HG03521 (cell line): ENCODE results near the gene NPC1L1.
"Not testable (repeated sequence)": the region's sequence is repeated elsewhere in the genome, so short reads cannot be mapped to it uniquely, and the experiment has no call there.

Experiments
- ATAC-seq: cut with Tn5 transposase; IDR thresholded peaks from one replicate; pipeline ENCODE4 v1.9.1; 2021; ENCODE audit warnings: mild to moderate bottlenecking, moderate library complexity; ENCODE audit not compliant: unreplicated experiment

The NPC1L1 gene

DNA sequence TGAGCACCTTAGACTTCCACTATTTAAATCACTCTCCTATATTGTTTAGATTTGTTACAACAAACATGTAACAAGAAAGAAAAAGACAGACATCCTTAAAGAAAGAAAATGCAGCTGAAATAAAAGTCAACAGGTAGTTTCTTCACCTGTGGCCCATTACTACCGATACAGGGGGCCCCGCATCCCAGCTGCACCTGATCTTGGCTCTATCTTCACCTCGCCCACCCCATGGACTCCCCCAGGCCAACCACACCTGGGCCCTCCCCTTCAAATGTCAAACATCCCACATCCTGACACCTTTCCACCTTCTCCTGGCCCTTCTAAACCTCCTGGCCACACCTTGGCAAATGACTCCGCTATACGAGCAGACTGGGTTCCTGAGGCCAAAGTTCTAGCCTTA is 25.6 kb upstream of the NPC1L1 start:
- no peak for ATAC-seq

DNA sequence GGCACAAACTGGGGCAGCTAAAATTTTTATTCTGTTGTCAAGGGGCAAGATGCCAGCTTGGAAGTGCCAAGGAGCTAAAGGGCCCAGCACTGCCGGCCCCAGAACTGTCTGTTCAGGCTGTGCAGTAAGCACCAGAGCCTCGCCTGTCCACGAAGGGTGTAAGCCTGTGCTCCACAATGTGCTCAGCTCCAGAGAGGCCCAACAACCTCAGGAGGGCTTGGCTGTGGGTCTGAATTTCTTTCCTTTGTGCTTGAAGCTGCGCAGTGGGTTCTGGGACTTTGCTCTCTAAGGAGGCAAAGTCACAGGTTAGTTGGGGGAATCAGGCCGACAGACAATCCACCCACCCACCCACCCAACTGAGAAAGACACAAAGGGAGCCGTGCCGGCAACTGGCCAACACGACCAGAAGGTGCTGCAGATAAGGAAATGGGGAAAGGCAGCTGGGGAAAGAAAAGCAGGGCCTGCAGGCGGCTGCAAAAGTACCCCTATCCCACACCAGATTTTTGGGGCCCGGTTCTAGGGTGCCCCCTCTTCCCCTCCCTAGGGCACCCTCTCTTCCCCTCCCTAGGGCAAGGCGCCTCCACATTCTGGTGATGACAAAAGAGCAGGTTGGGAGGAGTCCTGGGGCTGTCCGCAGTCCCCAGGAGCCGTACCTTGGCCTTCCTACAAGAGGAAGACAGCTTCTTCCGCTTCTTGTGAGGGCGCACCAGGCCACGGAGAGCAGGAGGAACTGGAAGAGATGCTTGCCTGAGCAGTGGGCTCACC is 24.8 kb upstream of the NPC1L1 start:
- ATAC-seq: no peak

DNA sequence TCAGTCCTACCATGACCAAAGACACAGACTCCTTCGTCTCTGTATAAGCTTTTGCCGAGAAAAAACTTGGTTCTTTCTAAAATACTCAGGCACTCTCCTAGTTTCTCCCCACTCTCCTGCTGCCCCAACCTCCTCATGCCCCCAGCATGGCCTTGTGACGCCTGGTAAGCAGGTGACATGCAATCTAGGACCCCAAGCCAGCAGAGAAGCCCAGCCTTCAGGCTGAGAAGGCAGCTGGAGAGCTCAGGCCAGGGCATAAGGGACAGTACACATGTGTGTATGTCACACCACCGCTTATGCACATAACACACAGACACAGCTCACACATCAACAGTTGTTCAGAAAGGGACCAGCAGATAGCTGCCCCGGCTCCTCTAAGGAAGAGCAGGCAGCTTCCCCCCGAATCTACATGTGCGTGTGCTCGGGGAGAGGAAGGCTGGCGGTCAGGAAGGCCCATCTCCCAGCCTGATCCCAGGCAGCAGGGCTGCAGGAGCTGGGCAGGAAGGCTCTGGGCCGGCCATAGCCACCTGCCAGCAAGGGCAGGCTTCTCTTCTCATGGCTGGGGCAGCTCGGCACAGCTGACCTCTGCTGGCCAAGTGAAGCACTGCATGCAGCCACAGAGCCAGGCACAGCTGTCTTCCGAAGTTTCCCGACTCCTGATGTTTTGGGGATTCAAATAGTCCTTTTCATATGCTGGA is 24.1 kb upstream of the NPC1L1 start:
- ATAC-seq: no peak

DNA sequence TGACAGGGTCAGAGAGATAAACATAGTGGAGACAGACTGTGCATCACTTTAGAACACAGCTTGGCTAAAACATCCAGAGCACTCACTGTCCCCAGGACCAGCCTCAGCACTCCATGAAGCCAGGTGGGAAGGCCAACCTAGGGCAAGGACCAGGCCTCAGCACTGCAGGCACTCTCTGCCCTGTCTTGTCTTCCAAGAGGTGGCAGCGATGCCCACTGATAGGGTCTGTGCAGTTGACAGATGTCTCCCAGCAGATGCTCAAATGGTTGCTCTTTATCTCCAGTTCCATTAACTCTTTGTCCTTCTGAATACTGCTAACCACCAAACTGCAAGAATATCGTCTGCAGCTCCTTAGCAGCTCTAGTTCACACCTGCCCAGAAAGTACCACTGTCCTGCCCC is 23.5 kb upstream of the NPC1L1 start:
- ATAC-seq: no peak

DNA sequence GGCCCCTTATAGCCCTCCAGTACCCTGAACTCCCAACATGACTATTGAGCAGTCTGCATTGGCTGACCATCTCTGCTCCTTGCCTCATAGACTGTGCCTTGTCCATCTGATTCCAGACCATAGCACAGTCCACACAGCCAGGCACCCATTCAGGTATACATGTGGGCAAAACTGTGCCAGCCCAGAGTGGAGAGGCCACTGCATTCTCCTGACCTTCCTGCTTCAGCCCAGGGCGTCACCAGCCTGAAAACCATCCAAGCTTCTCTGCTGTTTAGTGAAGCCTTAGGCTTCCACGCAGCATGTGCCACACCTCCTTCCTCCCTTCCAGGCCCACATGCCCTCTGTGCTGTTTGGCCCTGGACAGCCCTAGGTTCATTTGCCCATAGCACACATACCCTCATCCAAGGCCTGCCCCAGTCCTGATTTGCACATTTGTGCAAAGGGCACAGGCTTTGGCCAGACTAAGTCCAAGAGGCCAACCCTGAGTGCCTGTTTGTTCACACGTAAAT is 22.1 kb upstream of the NPC1L1 start:
- ATAC-seq: no peak

DNA sequence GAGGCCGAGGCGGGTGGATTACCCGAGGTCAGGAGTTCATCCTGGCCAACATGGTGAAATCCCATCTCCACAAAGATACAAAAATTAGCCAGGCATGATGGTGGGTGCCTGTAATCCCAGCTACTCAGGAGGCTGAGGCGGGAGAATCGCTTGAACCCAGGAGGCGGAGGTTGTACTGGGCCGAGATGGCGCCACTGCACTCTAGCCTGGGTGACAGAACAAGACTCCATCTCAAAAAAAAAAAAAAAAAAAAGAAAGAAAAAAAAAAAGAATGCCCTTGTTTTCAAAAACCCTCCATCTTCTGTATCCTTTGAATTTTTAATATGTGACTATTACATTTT is 21.5 kb upstream of the NPC1L1 start:
- ATAC-seq: not testable (repeated sequence)

DNA sequence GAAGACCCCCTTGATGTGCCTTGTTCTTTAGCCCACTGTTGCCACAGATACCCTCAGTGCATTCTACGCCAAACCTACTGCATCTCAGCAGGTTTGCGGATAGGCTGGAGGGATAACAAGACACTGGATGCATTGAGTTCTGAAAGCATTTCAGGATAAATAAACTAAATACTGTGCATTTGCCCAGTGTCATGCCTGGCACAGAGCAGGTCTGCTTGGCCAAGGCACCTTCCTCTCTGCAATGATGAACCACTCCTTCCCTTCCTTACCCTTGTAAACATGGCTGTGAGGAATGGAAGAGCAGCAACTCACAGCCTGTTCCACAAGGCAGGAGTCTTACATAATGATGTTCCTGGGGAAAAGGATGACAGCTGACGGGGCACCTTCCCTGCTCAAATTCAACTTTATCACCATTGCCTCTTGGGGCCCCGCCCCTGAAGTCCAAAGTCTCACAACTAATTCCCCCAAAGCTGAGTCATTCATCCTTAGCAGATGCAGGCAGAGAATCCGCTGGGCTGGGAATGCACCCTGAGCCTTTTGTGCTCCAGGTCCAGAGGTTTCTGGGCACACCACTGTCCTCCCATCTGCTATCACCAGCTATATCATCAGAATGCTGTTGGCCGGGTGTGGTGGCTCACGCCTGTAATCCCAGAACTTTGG is 21.0 kb upstream of the NPC1L1 start:
- no peak for ATAC-seq

DNA sequence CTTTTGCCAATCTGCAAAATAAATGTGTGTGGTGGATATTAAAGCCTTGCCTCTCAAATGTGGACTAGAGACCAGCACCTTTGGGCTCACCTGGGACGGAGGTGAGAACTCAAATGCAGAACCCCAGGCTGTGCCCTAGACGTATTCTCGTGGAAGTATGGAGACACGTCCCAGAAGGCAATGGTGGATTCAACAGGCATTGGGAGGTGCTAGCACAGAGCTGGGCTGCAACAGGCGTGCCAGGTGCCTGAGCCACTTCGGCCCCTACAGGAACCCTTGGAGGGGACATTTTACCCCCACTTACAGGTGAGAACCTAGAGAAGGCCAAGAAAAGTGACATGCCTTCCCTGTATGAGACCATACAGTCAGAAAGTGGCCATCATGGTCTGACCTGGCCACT is 20.4 kb upstream of the NPC1L1 start:
- no peak for ATAC-seq

DNA sequence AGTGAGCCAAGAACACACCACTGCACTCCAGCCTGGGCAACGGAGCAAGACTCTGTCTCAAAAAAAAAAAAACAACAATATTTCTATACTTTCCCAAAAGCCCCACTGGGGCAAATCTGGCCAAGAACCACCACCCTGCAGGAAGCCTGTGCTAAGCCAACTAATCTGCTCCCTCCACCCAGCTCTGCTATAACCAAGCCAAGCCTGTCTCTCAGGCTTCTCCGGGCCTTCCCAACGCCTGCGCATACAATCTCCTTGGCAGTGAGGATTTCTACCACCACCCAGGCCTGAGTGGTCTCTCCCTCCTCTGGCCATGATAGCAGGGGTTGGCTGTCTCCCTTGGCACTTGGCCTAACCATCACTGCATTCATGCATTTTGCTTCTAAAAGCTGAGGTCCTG is 18.4 kb upstream of the NPC1L1 start:
- ATAC-seq: no peak

DNA sequence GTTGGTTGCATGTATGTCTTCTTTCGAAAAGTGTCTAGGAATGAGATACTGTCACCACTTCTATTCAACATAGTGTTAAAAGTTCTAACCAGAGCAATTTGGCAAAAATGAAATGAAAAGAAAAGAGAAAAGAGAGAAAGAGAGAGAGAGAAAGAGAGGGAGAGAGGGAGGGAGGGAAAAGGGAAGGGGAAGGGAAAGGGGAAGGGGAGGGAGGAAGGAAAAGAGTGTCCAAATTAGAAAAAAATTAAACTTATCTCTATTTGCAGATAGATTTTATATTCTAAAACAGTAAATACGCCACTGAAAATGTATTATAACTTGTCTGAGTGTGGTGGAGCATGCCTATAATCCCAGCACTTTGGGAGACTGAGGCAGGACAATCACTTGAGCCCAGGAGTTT is 16.4 kb upstream of the NPC1L1 start:
- no peak for ATAC-seq

DNA sequence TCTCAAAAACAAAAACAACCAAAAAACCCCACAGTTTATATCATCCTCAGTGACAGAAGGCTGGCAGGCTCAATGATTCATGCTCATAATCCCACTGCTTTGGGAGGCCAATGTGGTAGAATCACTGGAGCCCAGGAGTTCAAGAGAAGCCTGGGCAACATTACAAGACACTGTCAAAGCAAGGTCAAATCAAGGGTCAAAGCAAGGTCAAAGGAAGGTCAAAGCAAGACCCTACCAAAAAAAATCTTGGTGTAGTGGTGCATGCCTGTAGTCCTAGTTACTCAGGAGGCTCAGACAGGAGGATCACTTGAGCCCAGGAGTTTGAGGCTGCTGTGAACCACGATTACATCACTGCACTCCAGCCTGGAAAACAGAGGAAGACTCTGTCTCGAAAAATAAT is 14.2 kb upstream of the NPC1L1 start:
- ATAC-seq: no peak

DNA sequence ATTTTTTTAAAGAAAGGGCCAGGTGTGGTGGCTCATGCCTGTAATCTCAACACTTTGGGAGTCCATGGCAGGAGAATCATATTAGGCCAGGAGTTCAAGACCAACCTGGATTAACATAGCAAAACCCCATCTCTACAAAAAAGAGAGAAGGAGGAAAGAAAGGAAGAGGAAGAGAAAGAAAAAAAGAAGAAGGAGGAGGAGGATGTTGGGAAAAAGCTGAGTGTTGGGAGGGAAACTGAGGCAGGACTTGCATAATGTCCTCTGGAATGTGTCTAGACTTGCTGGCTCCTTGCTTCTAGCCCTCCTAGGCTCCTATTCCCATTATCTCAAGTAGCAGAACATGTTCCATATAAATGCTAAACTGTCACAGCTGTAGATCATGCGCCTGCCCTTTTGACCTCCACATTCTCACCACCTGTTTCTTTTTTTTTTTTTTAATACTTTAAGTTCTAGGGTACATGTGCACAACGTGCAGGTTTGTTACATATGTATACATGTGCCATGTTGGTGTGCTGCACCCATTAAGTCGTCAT is 11.4 kb upstream of the NPC1L1 start:
- ATAC-seq: not testable (repeated sequence)

DNA sequence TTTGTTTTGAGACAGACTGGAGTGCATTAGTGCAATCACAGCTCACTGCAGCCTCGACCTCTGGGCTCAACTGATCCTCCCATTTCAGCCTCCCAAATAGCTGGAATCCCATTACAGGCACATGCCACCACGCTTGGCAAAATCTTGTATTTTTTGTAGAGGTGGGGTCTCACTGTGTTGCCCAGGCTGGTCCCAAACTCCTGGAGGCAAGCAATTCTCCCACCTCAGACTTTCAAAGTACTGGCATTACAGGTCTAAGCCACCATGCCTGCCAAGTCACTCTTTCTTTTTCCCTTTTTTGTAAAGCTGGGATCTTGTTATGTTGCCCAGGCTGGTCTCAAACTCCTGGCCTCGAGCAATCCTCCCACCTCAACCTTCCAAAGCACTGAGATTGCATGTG is 8.3 kb upstream of the NPC1L1 start:
- ATAC-seq: no peak

DNA sequence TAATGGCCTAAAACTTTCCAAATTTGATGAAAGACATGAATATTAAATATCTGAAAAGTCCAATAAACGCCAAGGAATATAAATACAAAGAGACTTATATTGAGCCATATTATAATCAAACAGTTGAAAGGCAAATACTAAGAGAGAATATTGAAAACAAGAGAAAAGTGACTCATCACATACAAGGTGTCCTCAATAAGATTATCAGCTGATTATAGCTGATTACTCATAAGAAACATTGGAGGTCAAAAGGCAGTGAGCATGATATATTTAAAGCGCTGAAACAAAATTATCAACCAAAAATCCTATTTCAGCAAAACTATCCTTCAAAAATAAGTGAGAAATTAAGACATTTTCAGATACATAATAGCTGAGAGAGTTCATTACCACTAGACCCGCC is 7.8 kb upstream of the NPC1L1 start:
- ATAC-seq: no peak

DNA sequence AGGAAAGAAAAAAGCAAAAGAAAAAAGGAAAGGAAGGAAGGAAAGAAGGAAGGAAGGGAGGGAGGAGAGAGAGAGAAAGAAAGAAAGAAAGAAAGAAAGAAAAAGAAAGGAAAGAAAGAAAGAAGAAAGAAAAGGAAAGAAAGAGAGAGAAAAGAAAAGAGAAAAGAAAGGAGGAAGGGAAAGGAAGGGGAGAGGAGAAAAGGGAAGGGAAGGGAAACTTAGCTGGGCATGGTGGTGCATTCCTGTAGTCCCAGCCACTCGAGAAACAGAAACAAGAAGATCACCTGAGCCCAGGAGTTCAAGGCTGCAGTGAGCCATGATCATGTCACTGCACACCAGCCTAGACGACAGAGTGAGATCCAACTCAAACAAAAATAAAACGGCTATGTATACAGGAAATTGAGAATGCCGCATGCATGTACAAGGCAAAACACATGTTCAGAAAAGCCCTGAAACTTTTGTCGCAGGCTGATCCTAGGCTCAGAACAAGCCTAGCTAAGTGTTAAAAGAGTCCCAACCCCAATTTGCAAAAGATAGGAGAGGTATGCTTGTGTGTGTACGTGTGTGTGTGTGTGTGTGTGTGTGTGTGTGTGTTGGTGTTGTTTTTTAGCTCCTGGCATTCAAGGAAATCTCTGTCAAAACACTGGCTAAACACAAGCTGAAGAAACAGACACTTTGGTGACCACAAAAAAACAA is 6.6 kb upstream of the NPC1L1 start:
- ATAC-seq: no peak

DNA sequence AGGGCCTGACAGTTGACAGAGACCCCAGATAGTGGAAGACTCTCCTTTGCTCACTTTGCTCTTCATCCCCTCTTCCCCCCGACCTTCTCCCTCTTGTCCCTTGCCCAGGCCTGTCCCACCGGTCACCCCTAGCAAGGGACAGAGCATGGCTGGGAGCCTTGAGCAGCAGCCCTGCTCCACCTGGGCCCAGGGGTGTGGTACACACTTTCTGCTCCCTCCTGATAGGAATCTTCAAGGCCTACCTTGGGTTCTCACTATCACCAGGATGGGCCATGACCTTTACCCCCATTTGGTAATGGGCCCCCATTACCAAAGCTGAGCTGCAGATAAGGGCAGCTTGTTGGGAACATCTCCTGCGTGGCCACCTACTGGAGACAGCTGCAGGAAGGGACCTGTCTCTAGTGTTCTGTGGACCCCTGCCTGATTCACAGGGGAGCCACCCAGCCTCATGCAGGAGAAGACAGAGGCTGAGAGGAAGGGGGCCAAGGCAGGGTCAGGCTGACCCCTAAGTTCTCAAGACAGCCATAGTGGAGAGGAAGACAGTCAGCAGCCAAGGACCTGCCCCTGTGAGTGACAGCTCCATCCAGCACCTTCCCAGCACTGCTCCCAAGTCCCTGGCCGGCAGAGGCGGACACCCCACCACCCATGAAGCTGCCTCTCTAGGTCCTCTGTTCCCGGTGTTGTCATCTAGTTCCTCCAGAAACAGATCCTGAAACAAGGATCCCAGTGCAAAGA is 913 bp upstream of the NPC1L1 start:
- no peak for ATAC-seq

DNA sequence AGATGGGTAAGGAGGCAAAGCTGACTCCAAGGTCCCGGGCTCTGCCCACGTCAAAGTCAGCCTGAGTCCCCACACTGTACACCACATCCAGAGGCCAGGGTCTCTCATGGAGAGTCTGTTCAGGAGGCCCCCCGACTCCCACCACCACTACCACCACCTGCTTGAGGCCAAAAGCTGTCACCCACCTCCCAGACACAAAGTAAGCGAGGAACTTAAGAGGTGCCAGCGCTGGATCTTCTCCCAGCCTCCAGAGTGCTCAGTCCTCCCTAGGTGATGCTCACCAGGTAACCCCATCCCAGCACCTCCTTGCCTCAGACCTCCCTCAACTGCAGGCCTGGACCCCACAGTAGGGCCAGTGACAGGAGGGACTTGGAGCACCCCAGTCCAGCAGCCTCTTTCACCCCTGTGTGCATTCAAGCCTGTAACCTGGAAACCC is 520 bp downstream of the NPC1L1 start:
- no peak for ATAC-seq

DNA sequence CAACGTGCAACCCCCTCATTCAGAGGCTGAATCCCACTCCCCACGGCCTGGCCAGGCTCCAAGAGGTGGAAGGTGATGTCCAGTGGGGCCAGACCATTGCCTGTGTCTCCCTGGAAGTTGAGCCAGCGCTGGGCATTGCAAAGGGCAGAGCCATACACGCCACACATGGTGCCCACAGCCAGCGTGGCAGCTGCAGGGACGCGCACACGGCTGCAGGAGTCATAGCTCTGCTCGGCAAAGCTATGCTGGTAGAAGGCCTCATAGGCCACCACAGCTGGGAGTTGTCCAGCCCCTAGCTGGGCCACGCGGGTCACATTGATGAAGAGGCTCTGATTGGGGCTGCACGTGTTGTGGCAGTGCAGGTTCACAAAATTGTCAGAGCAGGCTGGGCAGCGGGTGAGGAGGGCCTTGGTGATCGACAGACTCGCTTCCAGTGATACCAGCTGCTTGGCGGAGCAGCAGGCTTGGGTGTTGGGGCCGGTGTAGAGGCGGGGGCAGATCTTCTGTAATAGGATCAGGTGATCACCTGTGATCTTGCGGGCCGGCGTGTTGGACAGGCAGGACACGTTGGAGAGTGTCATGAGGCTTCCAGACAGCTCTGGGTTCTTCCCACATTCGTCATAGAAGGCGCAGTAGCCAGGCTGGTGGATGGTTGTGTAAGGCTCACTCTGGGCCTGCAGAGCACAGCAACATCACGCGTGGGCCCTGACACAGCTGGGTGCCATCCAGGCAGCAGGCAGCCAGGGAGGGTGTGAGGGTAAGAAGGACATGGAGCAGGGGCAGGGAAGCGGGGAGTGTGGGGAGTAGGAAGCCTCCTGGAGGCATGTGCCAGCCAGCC is 1.2 kb downstream of the NPC1L1 start:
- no peak for ATAC-seq

DNA sequence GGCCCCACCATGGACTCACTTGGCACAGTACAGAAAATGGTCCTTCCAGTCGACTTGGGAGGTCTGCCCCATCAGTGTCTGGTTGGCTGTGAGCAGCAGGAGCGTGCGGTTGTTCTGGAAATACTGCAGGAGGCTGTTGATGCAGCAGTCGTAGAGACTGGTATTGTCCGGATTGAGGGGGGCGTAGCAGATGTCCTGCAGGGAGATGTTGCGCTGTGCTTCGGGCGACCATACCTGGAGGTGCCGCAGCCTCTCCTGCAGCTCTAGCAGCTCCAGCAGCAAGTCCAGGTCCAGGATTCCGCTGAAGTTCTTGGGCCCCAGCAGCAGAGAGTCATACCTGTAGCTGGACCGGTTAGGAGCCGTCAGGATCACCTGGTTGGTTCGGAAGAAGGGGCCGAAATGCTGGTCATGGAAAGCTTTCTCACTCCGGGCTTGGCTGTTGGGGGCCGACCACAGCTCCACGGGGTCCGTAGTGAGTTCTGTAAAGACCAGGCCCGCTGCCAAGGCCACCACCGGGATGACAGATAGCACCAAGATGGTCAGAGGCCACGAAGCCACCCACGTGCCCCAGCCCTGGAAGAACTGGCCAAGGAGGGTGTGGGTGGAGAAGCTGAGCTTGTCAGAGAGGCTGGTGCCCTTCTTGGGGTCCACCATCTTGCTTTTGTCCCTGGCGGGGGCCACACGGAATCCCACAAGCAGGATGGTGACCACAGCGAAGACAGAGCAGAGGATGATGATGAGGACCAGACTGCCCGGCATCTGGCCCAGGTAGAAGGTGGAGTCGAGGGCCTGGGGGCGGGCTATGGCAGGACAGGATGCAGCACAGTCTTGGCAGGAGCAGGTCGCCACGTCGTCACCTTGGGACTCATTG is 2.1 kb downstream of the NPC1L1 start:
- no peak for ATAC-seq
